Esophagus mucosa (tissue), 1 donor: ENCODE measurements around the gene KIF3A. TPM values are rescaled to one million over a fixed set of nuclear protein-coding genes. Genes with fewer than 3 reads are reported as not detected.

Source experiments
- total RNA-seq: library from RNA; stranded (reverse); gene quantifications from one replicate; pipeline ENCODE4 v1.2.4, GENCODE V29; 2023
- donor health status: DM: yes; HTN: yes; CAD: no.

KIF3A gene
- total RNA-seq, 1 donor from 2014 or later = 5.5 TPM

Other genes starting within 250 kb of the KIF3A start
- gene IRF1, start 246.8 kb downstream of the KIF3A start, total RNA-seq = 9.1 TPM
- not detected for gene IL5, start 194.0 kb downstream of the KIF3A start, total RNA-seq
- gene RAD50, start 180.6 kb downstream of the KIF3A start, total RNA-seq = 23.1 TPM
- gene IL13, start 79.4 kb downstream of the KIF3A start, total RNA-seq = not detected
- gene IL4, start 63.6 kb downstream of the KIF3A start, total RNA-seq = not detected
- gene CCNI2, start 9.9 kb upstream of the KIF3A start, total RNA-seq = not detected
- gene SEPTIN8, start 39.7 kb upstream of the KIF3A start, total RNA-seq = 46.0 TPM
- 0.04 TPM for gene SOWAHA, start 75.8 kb upstream of the KIF3A start, total RNA-seq
- gene SHROOM1, start 93.1 kb upstream of the KIF3A start, total RNA-seq = 6.9 TPM
- gene GDF9, start 128.9 kb upstream of the KIF3A start, total RNA-seq = 0.36 TPM
- 509 TPM for gene UQCRQ, start 129.1 kb upstream of the KIF3A start, total RNA-seq
- gene LEAP2, start 136.1 kb upstream of the KIF3A start, total RNA-seq = 0.68 TPM
- 74.3 TPM for gene AFF4, start 226.1 kb upstream of the KIF3A start, total RNA-seq